Stimulated activated naive CD8-positive, alpha-beta T cell treated with anti-CD3 and anti-CD28 coated beads, Interleukin-15, Interleukin-2, amounts not matched to agents 100 ng/mL and 50 ng/mL, for 24 hours (primary cell): ENCODE results near the gene CRYBA4.

Experiments used
- H3K27ac Mint-ChIP-seq: one replicate; pipeline ENCODE4 v1.8.0; 2021; ENCODE audit warnings: mild to moderate bottlenecking, mixed read lengths
- H3K27me3 Mint-ChIP-seq: one replicate; pipeline ENCODE4 v1.8.0; 2021; ENCODE audit warnings: mixed read lengths
- H3K36me3 Mint-ChIP-seq: one replicate; pipeline ENCODE4 v1.8.0; 2021; ENCODE audit warnings: low read depth, mixed read lengths
- H3K4me1 Mint-ChIP-seq: one replicate; pipeline ENCODE4 v1.8.0; 2021; ENCODE audit warnings: low read depth, mixed read lengths
- H3K4me3 Mint-ChIP-seq: one replicate; pipeline ENCODE4 v1.8.0; 2021; ENCODE audit warnings: mild to moderate bottlenecking, mixed read lengths
- H3K9me3 Mint-ChIP-seq: one replicate; pipeline ENCODE4 v1.8.0; 2021; ENCODE audit warnings: mixed read lengths

Gene CRYBA4

DNA sequence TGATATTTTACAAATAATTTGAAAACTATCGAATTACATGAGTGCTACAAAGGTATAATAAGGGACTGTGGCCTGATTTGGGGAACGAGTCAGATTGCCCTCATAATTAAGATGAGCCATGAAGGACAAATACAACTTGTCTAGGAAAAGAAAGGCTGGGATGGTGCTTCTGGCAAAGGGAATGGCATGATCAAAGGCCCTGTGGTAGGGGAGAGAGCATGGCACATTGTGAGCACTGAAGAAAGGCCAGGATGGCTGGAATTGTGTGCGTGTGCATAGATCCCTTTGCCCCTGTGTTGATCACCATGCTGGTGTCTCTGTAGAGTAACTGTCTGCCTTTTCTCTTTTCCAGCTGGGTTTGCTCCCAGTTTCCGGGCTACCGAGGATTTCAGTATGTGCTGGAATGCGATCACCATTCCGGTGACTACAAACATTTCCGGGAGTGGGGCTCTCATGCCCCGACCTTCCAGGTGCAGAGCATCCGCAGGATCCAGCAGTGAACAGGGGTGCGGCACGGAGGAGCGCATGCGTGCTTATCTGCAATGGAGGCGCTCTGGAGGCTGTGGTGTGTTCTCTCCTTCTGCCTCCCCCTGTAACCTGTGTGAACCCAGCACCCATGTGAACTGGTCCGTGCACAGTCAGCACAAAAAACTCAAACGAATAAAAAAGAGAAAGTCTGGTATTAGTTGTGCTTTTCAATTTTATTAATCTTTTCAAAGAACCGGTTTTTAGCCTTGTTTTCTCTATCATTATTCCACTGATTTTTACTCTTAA lies 8.4 kb downstream of the CRYBA4 start:
- H3K4me3 Mint-ChIP-seq, result no peak overlapping the region
- no peak overlapping the region for H3K27ac Mint-ChIP-seq
- no peaks in the 10 kb centered on the region for H3K9me3 Mint-ChIP-seq

GRCh38 chr22:26631282-26631681 lies 9.5 kb downstream of the CRYBA4 start:
- Mint-ChIP-seq H3K36me3 (no peaks in the 10 kb centered on the region), H3K27me3 (no peaks in the 10 kb centered on the region), H3K4me3 (no peak overlapping the region), H3K27ac (no peak overlapping the region), H3K4me1 (peaks cover 7% of the 10 kb centered on the region), H3K9me3 (no peaks in the 10 kb centered on the region)

More for the DNA sequence above, 8.4 kb downstream of the CRYBA4 start:
- Mint-ChIP-seq H3K27me3 (no peaks in the 10 kb centered on the region), H3K36me3 (no peaks in the 10 kb centered on the region), H3K4me1 (peaks cover 7% of the 10 kb centered on the region)

DNA sequence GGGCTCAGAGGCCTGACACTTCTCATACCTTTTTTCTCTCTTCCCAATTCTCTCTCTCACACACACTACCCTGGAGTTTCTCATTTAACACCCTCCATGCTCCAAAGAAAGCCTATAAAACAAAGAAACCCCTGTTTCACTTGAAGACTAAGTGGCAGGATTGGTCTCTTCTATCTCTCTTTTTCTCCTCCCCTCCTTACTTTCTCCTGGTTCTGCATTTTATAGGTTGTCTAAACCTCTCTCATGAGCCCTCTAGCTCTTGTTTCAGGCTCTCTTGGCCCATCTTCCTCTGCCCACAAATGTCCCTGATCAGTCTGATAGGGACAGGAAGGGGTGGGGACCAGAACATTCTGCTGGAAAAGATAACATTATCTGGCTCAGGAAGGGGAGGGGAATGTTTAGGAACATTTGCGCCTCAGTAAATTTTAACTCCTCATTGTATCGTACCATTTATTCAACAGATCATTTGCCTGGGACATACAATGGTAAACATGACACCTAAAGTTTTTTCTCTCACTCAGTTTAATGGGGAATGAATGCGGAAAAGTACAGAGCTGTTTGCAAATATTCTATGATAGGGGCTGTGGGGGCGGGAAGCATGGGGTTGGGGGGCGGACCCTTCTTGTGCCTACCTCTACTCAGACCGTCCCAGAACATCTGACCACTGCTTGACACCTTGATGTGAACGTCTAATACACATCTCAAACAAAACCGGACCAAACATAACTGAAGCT lies 10.8 kb downstream of the CRYBA4 start:
- Mint-ChIP-seq H3K9me3 (no peaks in the 10 kb centered on the region), H3K36me3 (no peaks in the 10 kb centered on the region), H3K27ac (no peak overlapping the region), H3K4me3 (no peak overlapping the region), H3K4me1 (peaks cover 4% of the 10 kb centered on the region), H3K27me3 (no peaks in the 10 kb centered on the region)

DNA sequence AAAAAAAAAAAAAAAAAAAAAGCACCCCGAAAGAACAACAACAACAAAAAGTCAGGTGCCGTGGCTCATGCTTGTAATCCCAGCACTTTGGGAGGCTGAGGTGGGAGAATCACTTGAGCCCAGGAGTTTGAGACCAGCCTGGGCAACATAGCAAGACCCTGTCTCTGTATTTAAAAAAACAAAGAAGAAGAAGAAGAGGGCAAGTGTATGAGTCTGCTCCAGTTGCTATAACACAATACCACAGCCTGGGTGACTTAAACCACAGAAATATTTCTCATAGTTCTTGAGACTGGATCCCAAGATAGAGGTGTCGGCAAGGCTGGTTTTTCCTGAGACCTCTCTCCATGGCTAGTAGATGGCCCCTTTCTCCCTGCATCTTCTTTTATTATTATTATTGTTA lies 12.4 kb downstream of the CRYBA4 start:
- peaks cover 3% of the 10 kb centered on the region for H3K4me1 Mint-ChIP-seq
- no peaks in the 10 kb centered on the region for H3K9me3 Mint-ChIP-seq
- H3K4me3 Mint-ChIP-seq, result no peak overlapping the region
- H3K36me3 Mint-ChIP-seq, result no peaks in the 10 kb centered on the region
- no peaks in the 10 kb centered on the region for H3K27me3 Mint-ChIP-seq
- no peak overlapping the region for H3K27ac Mint-ChIP-seq

DNA sequence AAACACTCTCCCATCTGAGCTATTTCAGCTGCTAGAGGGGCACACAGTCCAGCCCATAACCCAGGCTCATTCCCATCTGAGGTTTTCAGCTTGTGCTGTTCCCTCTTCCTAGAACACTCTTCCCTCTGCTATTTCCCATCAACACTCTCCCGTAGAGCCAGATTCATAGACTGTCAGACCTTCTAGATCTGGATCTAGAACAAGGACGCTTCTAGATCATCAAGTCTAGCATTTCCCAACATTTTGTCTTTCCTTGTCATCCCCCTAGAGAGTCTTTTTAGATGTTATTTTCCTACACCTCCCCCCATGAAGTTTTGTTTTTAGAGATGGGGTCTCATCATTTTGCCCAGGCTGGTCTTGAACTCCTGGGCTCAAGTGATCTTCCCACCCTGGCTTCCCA lies 13.4 kb downstream of the CRYBA4 start:
- Mint-ChIP-seq H3K9me3 (no peaks in the 10 kb centered on the region), H3K27ac (no peak overlapping the region)

DNA sequence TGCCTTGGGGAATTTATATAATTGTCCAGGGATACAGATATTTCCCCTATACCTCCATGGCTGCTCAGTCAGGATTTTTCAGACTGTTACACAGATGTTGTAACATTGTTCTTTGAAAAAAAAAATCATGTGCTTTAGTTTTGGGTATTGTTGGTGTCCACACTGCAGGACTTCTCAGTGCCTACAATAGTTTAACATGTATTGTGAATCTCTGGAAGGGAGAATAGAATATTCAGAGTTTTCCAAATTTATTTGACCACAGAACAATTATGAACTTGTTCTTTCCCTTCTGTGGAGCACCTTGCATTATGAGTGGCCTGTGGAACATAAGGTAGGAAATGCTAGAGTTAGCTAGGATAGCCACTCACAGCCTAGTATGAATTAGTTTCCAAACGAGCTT lies 14.5 kb downstream of the CRYBA4 start:
- Mint-ChIP-seq H3K9me3 (no peaks in the 10 kb centered on the region), H3K4me1 (peaks cover 16% of the 10 kb centered on the region), H3K27ac (no peak overlapping the region), H3K27me3 (no peaks in the 10 kb centered on the region), H3K36me3 (no peaks in the 10 kb centered on the region), H3K4me3 (no peak overlapping the region)

More for the DNA sequence above, 13.4 kb downstream of the CRYBA4 start:
- H3K4me3 Mint-ChIP-seq, result no peak overlapping the region
- H3K36me3 Mint-ChIP-seq, result no peaks in the 10 kb centered on the region
- no peaks in the 10 kb centered on the region for H3K27me3 Mint-ChIP-seq
- peaks cover 7% of the 10 kb centered on the region for H3K4me1 Mint-ChIP-seq

DNA sequence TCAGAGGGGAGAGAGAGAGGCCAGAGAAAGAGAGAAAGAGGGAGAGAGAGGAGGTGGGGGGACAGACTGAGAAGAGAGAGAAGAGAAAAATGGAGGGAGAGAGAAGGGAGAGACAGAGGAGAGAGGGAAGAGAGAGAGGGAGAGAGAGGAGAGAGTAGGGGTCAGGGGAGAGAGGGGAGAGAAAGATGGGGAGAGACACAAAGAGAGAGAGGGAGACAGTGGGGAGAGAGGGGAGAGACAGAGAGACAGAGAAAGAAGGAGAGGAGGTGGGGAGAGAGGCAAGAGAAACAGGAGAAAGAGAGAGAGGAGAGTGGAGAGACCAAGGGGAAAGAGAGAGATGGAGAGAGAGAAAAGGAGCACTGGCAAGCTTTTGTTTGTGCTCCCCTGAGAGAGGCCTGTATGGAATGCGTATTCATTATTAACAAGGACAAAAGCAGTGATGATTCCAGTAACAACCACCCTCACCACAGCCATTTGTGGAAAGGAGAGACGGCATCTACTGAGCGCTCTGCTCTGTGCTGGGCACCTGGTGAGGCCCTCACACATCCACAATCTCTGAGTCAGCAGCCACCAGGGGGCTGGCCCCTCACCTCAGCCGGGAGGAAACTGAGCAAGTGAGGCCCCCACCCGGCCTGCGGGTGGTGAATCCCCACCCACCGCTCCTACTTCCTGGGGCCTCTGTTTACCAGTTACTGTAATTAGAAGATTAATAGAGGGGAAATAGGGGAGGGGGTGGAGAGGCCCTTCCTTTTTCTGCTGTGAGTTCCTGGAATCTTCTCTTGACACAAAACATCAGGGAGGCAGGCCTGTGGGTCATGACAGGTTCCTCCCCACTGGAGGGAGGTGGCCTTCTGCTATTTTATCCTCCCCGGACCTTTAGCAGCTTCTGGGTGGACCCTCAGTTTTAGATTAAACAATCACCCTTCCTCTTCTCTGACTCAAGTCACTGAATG lies 21.0 kb downstream of the CRYBA4 start:
- Mint-ChIP-seq H3K27me3 (no peaks in the 10 kb centered on the region), H3K4me3 (peak overlapping the region; percentile 73), H3K27ac (peak overlapping the region; percentile 96), H3K9me3 (no peaks in the 10 kb centered on the region), H3K4me1 (peaks cover 73% of the 10 kb centered on the region), H3K36me3 (no peaks in the 10 kb centered on the region)

DNA sequence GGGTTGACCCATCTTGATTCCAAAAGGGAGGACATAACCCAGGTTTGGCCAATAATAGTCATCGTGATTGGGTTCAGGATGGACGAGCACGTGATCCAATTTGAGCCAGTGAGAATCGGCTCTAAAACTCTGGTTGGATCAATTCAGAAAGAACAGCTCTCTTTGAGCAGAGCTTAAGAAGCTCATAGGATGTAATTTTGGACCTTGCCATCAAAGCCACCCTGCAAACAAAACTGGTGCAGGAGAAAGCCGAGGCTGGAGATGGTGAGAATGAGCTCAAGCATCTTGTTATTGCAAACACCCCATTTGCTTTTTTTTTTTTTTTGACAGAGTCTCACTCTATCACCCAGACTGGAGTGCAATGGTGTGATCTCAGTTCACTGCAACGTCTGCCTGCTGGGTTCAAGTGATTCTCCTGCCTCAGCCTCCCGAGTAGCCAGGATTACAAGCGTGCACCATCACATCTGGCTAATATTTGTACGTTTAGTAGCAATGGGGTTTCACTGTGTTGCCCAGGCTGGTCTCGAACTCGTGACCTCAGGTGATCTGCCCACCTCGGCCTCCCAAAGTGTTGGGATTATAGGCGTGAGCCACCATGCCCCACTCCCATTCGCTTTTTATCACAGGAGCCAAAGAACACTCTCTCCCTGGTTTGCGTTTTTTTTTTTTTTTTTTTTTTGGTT lies 21.8 kb downstream of the CRYBA4 start:
- Mint-ChIP-seq H3K27ac (peak overlapping the region; percentile 96), H3K27me3 (no peaks in the 10 kb centered on the region), H3K4me3 (peak overlapping the region; percentile 73), H3K36me3 (no peaks in the 10 kb centered on the region), H3K4me1 (peaks cover 81% of the 10 kb centered on the region), H3K9me3 (no peaks in the 10 kb centered on the region)

- H3K4me1 Mint-ChIP-seq, result peaks cover 86% of the 10 kb centered on the region
- no peak overlapping the region for H3K4me3 Mint-ChIP-seq
- H3K36me3 Mint-ChIP-seq, result no peaks in the 10 kb centered on the region
- H3K9me3 Mint-ChIP-seq, result no peaks in the 10 kb centered on the region
- H3K27ac Mint-ChIP-seq, result no peak overlapping the region
- H3K27me3 Mint-ChIP-seq, result no peaks in the 10 kb centered on the region
These were observed 24.4 kb downstream of the CRYBA4 start for GRCh38 chr22:26646158-26646557.

- Mint-ChIP-seq H3K4me1 (peaks cover 72% of the 10 kb centered on the region), H3K4me3 (peak overlapping the region; percentile 23), H3K9me3 (no peaks in the 10 kb centered on the region), H3K27me3 (no peaks in the 10 kb centered on the region), H3K27ac (peak overlapping the region; percentile 46), H3K36me3 (no peaks in the 10 kb centered on the region)
These were observed 26.3 kb downstream of the CRYBA4 start for GRCh38 chr22:26648011-26648497.

- H3K27me3 Mint-ChIP-seq, result no peaks in the 10 kb centered on the region
- H3K4me1 Mint-ChIP-seq, result peaks cover 65% of the 10 kb centered on the region
- H3K36me3 Mint-ChIP-seq, result no peaks in the 10 kb centered on the region
- H3K4me3 Mint-ChIP-seq, result peak overlapping the region; percentile 23
- no peaks in the 10 kb centered on the region for H3K9me3 Mint-ChIP-seq
- no peak overlapping the region for H3K27ac Mint-ChIP-seq
These were observed 27.0 kb downstream of the CRYBA4 start for GRCh38 chr22:26648528-26649388.

DNA sequence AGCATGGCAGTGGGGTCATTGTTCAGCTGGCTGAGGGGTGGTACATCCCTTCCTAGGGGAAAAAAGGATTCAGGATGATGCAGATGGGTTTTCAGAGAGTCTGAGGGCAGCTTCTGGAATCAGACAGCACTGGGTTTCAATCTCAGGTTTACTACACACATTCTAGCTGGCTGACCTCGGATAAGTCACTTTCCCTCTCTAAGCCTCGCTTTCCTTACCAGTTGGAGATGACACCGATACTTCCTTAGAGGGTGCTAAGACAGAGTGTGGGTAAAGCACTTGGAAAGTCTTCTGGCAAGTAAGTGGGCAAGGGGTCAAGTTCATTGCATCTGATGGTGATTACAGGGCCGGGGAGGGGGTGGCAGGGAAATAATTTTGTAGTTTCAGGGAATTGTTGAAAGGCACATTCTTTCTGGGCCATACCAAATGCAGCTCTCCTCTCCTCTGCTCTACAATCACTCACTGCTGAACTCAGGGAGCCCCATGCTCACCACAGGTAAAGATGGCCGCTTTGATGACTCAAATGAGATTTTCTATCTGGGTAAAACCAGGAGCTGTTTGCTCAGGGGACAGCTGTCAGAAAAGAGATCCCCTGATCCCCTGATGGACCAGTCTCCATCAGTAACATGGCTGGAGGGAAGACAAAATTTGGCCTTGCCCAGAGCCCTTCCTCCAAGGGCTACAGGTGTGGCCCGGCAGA lies 29.1 kb downstream of the CRYBA4 start:
- peak overlapping the region; percentile 62 for H3K27ac Mint-ChIP-seq
- H3K4me1 Mint-ChIP-seq, result peaks cover 44% of the 10 kb centered on the region
- no peak overlapping the region for H3K4me3 Mint-ChIP-seq
- no peaks in the 10 kb centered on the region for H3K27me3 Mint-ChIP-seq
- H3K36me3 Mint-ChIP-seq, result no peaks in the 10 kb centered on the region
- no peaks in the 10 kb centered on the region for H3K9me3 Mint-ChIP-seq

GRCh38 chr22:26651815-26652214 lies 30.1 kb downstream of the CRYBA4 start:
- Mint-ChIP-seq H3K9me3 (no peaks in the 10 kb centered on the region), H3K27ac (no peak overlapping the region), H3K4me3 (no peak overlapping the region), H3K4me1 (peaks cover 40% of the 10 kb centered on the region), H3K36me3 (no peaks in the 10 kb centered on the region), H3K27me3 (no peaks in the 10 kb centered on the region)
